Measurements from ENCODE around the gene RPL28.
A peak's percentile ranks its signal among the peaks of the same experiment; 100 is the strongest.
"Not testable (repeated sequence)": the region's sequence is repeated elsewhere in the genome, so short reads cannot be mapped to it uniquely, and the experiment has no call there.

The RPL28 gene

DNA sequence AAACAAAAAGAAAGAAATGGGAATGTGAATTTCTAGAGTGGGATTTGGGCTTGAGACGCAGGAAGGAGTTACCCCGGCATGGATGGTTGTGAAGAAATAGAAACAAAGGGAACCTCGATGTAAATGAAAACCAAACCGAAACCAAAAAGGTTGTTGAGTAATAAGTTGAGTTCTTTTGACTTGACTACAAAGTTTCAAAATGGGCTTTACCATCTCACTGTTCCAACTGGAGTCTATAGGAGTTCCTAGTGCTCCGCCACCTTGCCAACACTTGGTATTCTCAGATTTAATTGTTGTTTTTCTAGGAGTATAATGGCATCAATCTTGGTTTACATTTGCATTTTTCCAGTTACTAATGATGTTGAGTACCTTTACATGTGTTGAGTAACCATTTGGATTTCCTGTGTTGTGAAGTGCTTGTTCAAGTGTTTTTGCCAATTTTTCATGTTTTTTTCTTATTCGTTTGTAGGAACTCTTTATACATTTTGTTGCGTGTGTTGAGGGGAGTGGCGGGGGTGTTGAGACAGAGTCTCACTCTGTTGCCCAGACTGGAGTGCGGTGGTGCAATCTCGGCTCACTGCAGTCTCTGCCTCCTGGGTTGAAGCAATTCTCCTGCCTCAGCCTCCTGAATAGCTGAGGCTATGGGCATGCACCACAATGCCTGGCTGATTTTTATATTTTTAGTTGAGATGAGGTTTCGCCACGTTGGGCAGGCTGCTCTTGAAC is 12.6 kb downstream of the RPL28 start:
- DNase-seq = no peak

DNA sequence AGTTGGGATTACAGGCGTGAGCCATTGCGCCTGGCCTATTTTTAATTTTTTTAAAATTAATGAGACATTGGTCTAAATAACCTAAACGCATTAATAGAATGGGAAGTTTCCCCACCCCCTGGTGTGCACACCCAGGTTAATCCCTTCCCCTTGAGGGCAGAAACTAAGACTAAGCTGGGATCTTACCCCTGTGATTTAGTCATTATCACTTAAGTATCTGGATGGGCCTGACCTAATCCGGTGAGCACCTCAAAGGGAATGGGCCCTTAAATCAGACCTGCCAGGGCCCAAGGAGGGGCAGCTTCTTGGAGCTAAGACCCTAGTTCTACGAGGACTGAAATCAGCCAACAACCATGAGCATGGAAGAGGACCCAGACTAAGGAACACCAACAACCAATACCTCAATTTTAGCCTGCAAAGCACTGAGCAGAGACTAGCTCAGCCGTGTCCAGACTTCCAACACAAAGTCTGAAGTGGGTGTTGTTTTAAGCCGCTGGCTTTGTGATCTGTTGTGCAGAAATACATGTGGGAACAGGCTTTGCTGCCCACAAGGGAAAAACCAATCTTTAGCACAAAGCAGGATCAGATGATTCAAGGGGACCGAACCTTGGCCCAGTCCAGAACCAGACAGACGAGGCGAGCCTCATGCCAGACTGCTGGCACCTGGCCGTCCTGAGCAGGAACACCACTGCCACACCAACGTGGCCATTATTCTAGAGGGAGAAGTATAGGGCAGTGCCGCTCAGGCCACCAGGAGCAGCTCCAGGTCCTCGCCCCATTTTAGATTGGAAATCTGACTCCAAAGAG is 14.8 kb downstream of the RPL28 start:
- no peak for DNase-seq

DNA sequence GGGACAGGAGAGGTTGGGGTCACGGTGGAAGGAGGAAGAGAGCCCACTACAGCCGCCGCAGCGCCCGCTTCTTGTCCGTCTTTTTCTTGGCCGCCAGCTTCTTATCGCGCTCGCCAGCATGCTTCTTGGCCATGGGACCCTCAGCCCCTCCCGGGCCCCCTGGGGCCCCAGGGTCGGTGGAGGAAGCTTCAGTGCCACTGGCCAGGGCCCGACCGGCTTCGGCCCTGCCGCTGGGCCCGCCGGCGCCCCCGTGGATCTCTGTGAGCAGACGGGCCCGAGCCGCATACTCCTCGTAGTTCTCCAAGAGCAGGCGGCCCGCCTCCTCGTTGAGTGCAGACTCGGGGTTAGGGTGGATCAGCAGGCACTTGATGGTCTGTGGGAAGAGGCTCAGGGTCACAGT is 15.7 kb downstream of the RPL28 start:
- DNase-seq = not testable (repeated sequence)

- no peak for DNase-seq
Measured at GRCh38 chr19:55402509-55402908, 16.8 kb downstream of the RPL28 start.

DNA sequence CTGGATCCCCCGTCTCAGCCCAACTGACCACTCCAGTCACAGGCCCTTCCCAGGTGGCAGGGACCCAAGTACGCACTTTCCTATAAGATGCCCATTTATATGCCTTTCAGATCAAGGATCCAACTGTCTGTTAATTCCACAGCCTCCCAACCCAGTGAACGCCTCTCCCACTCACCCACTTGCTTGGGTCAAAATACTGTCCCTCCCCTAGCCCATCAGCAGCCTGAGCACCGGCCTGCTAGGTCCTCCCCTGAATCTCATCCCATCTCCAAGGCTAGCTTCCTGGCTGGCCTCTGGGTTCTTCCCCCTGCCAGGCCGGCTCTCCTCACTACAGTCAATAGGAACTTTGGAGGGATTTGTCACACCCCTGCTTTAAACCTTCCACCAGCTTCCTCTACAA is 19.9 kb downstream of the RPL28 start:
- DNase-seq = no peak

- DNase-seq = no peak
Measured at GRCh38 chr19:55406091-55406825, 20.5 kb downstream of the RPL28 start.

GRCh38 chr19:55406826-55407549 is 21.3 kb downstream of the RPL28 start:
- no peak for DNase-seq

DNA sequence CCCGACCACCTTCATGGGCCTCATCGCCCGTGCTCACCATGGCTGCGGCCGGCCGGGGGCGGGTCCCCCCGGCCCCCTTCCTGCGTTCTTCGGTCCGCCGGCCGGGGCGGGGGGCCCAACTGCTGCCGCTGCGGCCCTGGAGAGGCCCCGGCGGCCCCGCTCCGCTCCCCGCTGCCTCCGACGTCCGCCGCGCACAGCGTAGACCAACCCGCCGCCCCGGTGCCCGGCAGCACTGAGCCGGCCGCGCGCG is 21.7 kb downstream of the RPL28 start, which contains the start of gene UBE2S:
Gene UBE2S (minus strand): TSS at position 239 of the 250 bp plus-strand sequence. CDS start 199 bp downstream, at position 40.
- not testable (repeated sequence) for DNase-seq

DNA sequence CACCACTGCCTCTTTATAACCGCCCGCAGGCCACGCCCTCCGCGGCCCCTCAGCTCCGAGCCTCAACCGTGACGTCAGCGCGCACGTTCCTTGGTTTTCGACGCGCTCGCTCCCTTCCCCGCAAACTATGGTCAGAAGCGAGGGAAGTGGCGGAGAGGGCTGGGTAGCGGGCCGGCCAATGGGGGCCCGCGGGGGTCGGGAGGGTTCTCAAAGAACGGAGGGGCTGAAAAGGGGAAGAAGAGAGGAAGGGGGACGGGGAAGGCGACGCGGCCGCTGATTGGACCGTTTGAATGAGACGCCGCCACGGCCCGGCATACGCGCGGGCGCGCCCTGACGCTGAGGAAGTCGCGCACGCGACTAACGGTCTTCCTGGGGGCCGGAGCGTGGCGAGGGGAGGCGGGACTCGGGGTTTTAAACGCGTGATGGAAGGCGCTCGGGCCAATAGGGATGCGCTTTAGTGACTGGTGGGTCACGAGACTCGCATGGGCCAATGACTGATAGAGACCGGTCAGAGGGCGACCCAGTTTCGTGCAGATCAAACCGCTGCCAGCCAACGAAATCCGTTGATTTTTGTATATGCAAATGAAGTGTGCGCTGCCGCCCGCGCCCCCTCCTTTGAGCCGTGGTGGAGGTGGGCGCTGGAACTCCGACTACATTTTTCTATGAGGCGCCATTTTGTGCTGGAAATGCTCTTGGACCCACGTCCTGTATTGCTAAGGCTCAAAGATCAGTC is 22.2 kb downstream of the RPL28 start:
- peak; percentile 100 for DNase-seq

- DNase-seq = no peak
Measured at GRCh38 chr19:55408533-55408872, 22.8 kb downstream of the RPL28 start.

- DNase-seq = not testable (repeated sequence)
Measured at GRCh38 chr19:55409179-55409578, 23.4 kb downstream of the RPL28 start.

DNA sequence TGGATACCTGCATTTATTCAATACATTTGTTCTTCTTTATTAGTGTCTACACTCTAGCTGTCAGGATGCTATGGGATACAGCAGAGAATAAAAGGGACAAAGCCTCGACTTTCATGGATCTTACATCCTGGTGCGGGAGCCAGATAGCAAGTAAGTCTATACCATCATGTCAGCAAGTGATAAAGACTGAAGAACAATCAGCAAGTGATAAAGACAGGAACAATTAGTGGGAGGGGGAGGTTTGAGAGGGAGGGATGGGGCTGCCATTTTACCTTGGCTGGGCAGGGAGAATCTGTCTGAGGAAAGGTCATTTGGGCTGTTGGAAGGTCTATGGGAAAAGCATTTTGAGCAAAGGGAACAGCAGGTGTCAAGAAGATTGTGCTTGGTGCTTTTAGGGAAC is 24.4 kb downstream of the RPL28 start:
- DNase-seq = no peak

- DNase-seq = peak; percentile 70
Measured at GRCh38 chr19:55418185-55418584, 32.5 kb downstream of the RPL28 start.

GRCh38 chr19:55419103-55419502 is 33.4 kb downstream of the RPL28 start:
- no peak for DNase-seq

- DNase-seq = no peak
Measured at GRCh38 chr19:55419624-55420236, 34.0 kb downstream of the RPL28 start.

DNA sequence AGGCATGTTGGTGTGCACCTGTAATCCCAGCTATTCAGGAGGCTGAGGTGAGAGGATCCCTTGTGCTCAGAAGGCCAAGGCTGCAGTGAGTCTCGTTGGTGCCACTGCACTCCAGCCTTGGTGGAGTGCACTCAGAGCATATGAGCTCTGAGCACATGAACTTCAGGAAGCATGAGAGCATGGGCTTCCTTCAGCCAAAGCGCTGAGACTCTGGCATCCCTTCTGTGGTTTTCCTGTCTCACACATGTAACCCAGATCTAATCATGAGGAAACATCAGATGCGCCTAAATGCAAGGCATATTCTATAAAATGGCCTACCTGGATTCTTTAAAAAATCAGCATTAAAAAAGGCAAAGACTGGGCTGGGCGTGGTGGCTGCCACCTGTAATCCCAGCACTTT is 35.5 kb downstream of the RPL28 start:
- not testable (repeated sequence) for DNase-seq

GRCh38 chr19:55423225-55424005 is 37.7 kb downstream of the RPL28 start:
- no peak for DNase-seq

GRCh38 chr19:55424518-55424917 is 38.8 kb downstream of the RPL28 start:
- DNase-seq = no peak

DNA sequence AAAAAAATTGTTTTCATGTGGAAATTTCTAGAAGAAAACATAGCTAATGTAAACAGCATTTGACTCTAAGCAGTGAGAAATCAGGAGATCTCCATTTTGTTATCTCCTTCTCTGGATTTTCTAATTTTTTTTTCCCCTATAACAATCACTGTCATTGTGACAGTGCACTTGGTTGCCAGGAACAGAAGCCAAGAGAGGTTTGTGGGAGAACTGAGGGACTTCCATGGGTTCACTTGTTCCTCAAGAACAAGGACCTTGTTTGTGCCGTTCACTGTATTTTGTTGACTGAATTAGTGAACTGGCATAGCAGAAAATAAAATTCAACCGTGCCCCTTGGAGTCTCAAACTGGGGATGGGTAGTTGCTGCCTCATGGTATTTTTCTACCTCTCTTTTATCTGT is 40.3 kb downstream of the RPL28 start:
- DNase-seq = no peak

DNA sequence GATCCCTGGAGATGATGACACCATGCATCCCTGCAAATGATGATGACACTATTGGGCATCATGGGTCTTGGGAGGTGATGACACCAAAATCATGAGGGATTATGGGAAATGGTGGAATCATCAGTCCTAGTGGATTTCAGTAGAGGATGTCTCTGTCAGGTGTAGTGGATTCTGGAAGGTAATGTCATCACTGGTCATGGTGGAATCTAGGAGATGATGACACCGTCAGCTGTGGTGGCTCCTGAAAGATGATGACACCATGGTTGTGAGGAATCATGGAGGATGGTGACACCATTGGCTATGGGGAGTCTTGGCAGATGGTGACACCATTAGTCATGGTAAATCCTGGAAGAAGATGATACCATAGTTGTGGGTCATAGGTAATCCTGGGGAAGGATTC is 45.5 kb downstream of the RPL28 start:
- no peak for DNase-seq

DNA sequence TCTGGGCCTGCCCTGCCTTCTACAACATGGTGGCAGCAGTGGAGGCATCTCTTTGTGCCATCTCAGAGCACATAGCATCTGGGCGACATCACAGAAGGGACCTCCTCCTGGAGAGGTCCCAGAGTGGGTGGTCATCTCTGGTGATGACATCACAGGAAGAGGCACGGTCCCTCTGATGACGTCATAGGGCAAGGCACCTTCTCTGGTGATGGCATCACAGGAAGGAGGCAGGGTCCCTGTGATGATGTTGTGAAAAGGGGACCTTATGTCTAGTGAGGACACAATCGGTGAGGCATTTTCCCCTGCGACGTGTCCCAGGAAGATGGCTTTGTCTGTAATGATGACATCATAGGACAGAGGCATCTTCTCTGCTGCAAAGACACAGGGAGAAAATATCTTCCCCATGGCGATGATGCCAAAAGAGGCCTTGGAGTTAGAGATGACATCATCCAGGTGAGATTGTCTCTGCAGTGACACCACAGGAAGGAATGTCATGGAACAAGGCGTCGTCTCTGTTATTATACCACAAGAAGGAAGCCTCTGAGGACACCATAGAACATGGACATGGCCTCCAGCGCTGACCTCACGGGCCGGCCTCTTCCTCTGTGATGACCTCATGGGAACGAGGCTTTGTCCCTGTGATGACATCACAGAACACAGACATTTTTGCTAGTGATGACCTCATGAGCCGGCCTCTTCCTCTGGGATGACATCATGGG is 46.7 kb downstream of the RPL28 start:
- no peak for DNase-seq
